Measurements from ENCODE around the gene SCN4A. TPM values are rescaled to one million over a fixed set of nuclear protein-coding genes. Genes with fewer than 3 reads are reported as not detected.
"Not testable (repeated sequence)": the region's sequence is repeated elsewhere in the genome, so short reads cannot be mapped to it uniquely, and the experiment has no call there.

Gene SCN4A
- total RNA-seq, 1 donor from 2014 or later: not detected

- H3K27me3 ChIP-seq; H3K9me3 ChIP-seq; intact Hi-C loops (cut with DNase I); DNase-seq; H3K36me3 ChIP-seq; H3K4me3 ChIP-seq; H3K27ac ChIP-seq; H3K4me1 ChIP-seq: not testable (repeated sequence)
- ATAC-seq: peak; percentile 78
- peak; percentile 42 for TF ChIP-seq CTCF (IDR thresholded peaks at IDR 0.05)
Observed at GRCh38 chr17:63889026-63889848, 83.5 kb downstream of the SCN4A start.

Other genes with a start within 250 kb of the SCN4A start
- 30.2 TPM for gene STRADA, start 231.1 kb downstream of the SCN4A start, total RNA-seq
- gene CCDC47, start 199.3 kb downstream of the SCN4A start, total RNA-seq: 91.4 TPM
- gene DDX42, start 198.7 kb downstream of the SCN4A start, total RNA-seq: 93.8 TPM
- gene PSMC5, start 145.5 kb downstream of the SCN4A start, total RNA-seq: 105 TPM
- gene FTSJ3, start 145.3 kb downstream of the SCN4A start, total RNA-seq: 39.4 TPM
- 74.6 TPM for gene SMARCD2, start 130.2 kb downstream of the SCN4A start, total RNA-seq
- gene CSH2, start 99.2 kb downstream of the SCN4A start, total RNA-seq: not detected
- gene GH2, start 91.0 kb downstream of the SCN4A start, total RNA-seq: not detected
- gene CSH1, start 76.3 kb downstream of the SCN4A start, total RNA-seq: not detected
- gene CSHL1, start 61.7 kb downstream of the SCN4A start, total RNA-seq: not detected
- gene GH1, start 54.1 kb downstream of the SCN4A start, total RNA-seq: not detected
- gene CD79B, start 40.6 kb downstream of the SCN4A start, total RNA-seq: 4.7 TPM
- 0.43 TPM for gene PRR29, start 25.4 kb upstream of the SCN4A start, total RNA-seq
- 70.5 TPM for gene ICAM2, start 47.7 kb upstream of the SCN4A start, total RNA-seq
- gene ERN1, start 157.2 kb upstream of the SCN4A start, total RNA-seq: 52.6 TPM

Measured in upper lobe of right lung (tissue), 1 donor.